Tibial artery (tissue), 4 donors: ENCODE measurements around the gene ZC3H4.
A peak's percentile ranks its signal among the peaks of the same experiment; 100 is the strongest.

Source experiments
- DNase-seq, 2 donors: peaks; one replicate each; pipeline ENCODE4 v3.0.0-alpha.2; 2019
- H3K27ac ChIP-seq, 2 donors: fragments of 200-600 bp; sonication (generic) in 1 of 2; 1 replicate in 1 of 2; 2 replicates in 1 of 2; pipeline ENCODE4 v1.5.1; 2018 to 2019; ENCODE audit warnings: mild to moderate bottlenecking in 1 of 2
- H3K27me3 ChIP-seq, 2 donors: fragments of 200-600 bp; sonication (generic) in 1 of 2; one replicate each; pipeline versions ENCODE4 v1.5.1 to v1.6.0; 2016 to 2019
- H3K36me3 ChIP-seq, 3 donors: fragments of 200-600 bp; sonication (generic) in 2 of 3; one replicate each; pipeline ENCODE4 v1.5.1; 2016 to 2019; ENCODE audit warnings: mild to moderate bottlenecking in 2 of 3
- H3K4me1 ChIP-seq, 4 donors: fragments of 200-600 bp; sonication (generic) in 2 of 4; 1 replicate in 3 of 4; 2 replicates in 1 of 4; pipeline ENCODE4 v1.5.1; 2016 to 2019
- H3K4me3 ChIP-seq, 2 donors: fragments of 200-600 bp; sonication (generic) in 1 of 2; 1 replicate in 1 of 2; 2 replicates in 1 of 2; pipeline ENCODE4 v1.5.1; 2018 to 2019; ENCODE audit warnings: mild to moderate bottlenecking in 2 of 2
- H3K9me3 ChIP-seq, 3 donors: fragments of 200-600 bp; sonication (generic) in 1 of 3; one replicate each; pipeline ENCODE4 v1.5.1; 2016 to 2019
- intact Hi-C: fragments of 100-400 bp; cut with DNase I; formaldehyde crosslinking; loops from one replicate; pipeline ENCODE4 v1.15.0; 2023; ENCODE audit warnings: low total_unique reads
- TF ChIP-seq, protein P1 (sequence below), 2 experiments: fragments of 200-600 bp in 1 of 2; fragments of 450-650 bp in 1 of 2; IDR thresholded peaks; one replicate each; pipeline ENCODE4 v1.5.1; 2017 to 2019; ENCODE audit warnings: antibody characterized with exemption in 2 of 2, mild to moderate bottlenecking in 1 of 2, moderate library complexity in 1 of 2

The ZC3H4 gene

DNA sequence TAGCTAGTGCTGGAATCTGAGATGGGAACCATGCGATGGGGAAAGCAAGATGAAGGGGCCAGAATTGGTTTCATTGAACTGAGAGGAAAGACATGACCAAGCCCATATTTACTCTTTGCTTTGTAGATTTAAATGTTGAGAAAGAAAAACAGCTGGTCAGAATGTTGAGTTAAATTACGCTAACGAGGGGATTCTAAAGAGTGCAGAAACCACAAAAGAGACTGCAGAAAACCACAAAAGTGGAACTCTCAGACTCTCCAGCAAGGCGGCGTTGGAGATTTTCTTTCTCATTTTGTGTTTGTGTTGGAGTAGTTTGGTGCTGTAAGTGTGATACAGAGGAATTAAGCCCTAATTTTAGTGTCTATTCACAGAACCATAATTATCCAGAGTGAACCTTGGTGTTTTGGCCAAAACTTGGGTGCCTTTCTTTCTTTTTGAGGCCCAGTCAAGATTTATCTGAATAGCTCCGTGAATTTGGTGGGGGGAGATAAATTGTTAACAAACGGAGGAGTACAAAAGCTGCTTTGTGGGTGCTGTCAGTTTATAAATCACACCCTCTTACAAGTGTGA, 43.4 kb upstream of the ZC3H4 start:
- peak overlapping the region in 1 of 2 donors; percentile 52 for H3K27ac ChIP-seq
- H3K27me3 ChIP-seq: no peaks in the 10 kb centered on the region
- H3K4me1 ChIP-seq: peaks cover 3 to 29% (median 15%) of the 10 kb centered on the region in 4 donors
- no peaks in the 10 kb centered on the region for H3K9me3 ChIP-seq
- no peak overlapping the region for H3K4me3 ChIP-seq
- TF ChIP-seq, protein P1, sequence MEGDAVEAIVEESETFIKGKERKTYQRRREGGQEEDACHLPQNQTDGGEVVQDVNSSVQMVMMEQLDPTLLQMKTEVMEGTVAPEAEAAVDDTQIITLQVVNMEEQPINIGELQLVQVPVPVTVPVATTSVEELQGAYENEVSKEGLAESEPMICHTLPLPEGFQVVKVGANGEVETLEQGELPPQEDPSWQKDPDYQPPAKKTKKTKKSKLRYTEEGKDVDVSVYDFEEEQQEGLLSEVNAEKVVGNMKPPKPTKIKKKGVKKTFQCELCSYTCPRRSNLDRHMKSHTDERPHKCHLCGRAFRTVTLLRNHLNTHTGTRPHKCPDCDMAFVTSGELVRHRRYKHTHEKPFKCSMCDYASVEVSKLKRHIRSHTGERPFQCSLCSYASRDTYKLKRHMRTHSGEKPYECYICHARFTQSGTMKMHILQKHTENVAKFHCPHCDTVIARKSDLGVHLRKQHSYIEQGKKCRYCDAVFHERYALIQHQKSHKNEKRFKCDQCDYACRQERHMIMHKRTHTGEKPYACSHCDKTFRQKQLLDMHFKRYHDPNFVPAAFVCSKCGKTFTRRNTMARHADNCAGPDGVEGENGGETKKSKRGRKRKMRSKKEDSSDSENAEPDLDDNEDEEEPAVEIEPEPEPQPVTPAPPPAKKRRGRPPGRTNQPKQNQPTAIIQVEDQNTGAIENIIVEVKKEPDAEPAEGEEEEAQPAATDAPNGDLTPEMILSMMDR (IDR thresholded peaks at IDR 0.05): no peak
- DNase-seq: no peak
- peaks cover 9 to 59% (median 41%) of the 10 kb centered on the region in 3 donors for H3K36me3 ChIP-seq
- intact Hi-C loops: no loop called here

DNA sequence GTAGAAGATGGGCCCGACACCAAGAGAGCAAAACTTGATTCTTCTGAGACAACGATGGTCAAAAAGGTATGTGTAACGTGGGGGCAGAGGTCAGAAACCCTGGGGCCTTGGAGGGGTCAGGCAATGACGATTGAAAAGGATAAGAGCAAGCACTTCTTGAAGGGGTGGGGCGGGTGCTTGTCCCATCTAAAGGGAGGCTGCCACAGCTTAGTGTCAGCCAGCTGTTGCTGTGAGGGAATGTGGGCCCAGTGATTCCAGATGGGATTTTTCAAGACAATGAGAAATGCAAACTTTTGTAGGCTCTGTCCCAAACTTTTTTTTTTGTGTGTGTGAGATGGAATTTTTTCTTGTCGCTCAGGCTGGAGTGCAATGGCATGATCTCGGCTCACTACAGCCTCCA, 41.6 kb upstream of the ZC3H4 start:
- H3K27ac ChIP-seq: no peak overlapping the region
- no peak for DNase-seq
- no peaks in the 10 kb centered on the region for H3K9me3 ChIP-seq
- H3K4me1 ChIP-seq: peaks cover 3 to 29% (median 15%) of the 10 kb centered on the region in 4 donors
- intact Hi-C loops: no loop called here
- no peak overlapping the region for H3K4me3 ChIP-seq
- no peaks in the 10 kb centered on the region for H3K27me3 ChIP-seq
- peaks cover 24 to 65% (median 51%) of the 10 kb centered on the region in 3 donors for H3K36me3 ChIP-seq
- TF ChIP-seq, protein P1 (IDR thresholded peaks at IDR 0.05): no peak

DNA sequence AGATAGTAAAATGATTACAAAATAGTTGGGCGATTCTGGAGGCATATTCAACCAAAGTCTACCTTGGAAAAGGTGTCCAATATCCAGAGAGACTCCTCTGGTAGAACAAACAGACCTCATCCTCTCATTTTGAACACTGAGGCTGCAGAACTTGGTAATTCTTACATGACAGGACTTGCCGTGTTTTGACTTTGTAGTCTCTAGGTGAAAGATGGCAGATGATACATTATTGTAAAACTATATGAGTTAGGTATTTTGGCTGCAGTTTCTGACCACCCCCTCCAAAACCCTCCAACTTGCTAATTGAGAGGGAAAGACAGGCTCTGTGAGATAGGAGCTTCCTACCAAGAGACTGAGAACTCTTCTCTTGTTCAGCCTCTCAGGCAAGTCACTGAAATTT, 39.7 kb upstream of the ZC3H4 start:
- no peak for DNase-seq
- peaks cover 1 to 15% (median 8%) of the 10 kb centered on the region in 4 donors for H3K4me1 ChIP-seq
- H3K4me3 ChIP-seq: no peak overlapping the region
- H3K27ac ChIP-seq: no peak overlapping the region
- peaks cover 28 to 69% (median 52%) of the 10 kb centered on the region in 3 donors for H3K36me3 ChIP-seq
- H3K27me3 ChIP-seq: no peaks in the 10 kb centered on the region
- TF ChIP-seq, protein P1 (IDR thresholded peaks at IDR 0.05): no peak
- no peaks in the 10 kb centered on the region for H3K9me3 ChIP-seq
- intact Hi-C loops: no loop called here

DNA sequence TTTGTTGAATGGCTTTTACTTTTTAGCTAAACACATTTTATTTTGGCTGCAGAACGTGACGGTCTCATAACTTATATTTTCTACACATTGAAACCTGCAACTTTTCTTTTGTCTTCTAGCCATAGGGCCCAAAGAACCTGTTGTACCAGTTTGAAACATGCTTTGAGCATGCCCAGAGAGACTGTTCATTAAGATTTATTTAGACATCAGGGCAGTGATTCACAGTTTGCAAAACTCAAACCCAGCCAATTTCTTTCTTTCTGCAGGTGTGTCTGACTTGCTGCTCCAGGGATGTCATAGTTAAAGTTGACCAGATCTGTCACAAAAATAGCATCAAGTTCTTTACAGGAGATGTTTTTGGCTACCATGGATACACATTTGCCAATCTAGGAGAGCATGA, 39.1 kb upstream of the ZC3H4 start:
- H3K27ac ChIP-seq: no peak overlapping the region
- no peaks in the 10 kb centered on the region for H3K9me3 ChIP-seq
- H3K27me3 ChIP-seq: no peaks in the 10 kb centered on the region
- DNase-seq: no peak
- H3K36me3 ChIP-seq: peaks cover 32 to 75% (median 52%) of the 10 kb centered on the region in 3 donors
- H3K4me3 ChIP-seq: no peak overlapping the region
- TF ChIP-seq, protein P1 (IDR thresholded peaks at IDR 0.05): no peak
- intact Hi-C loops: no loop called here
- peaks cover 0 to 9% (median 3%) of the 10 kb centered on the region in 4 donors for H3K4me1 ChIP-seq

DNA sequence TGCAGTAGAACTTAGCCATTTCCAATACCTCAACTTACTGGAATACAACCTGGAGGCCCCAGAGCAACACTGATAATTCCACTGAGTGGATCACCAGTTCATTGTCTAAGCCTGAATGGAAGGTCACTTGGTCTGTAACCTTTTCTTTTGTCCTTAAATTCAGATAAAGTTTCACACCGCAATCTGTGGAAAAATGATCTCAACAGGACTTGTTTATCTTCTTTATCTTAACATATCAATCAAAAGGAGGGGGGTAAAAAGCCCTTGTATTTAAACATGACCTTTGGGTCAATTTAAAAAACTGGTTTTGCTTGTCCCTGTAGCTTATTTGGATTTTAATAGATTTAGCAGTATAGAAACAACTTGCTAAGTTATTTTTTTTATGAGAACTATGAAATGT, 38.6 kb upstream of the ZC3H4 start:
- Histone ChIP-seq H3K9me3 (no peaks in the 10 kb centered on the region), H3K27me3 (no peaks in the 10 kb centered on the region), H3K4me3 (no peak overlapping the region), H3K27ac (no peak overlapping the region), H3K4me1 (peaks cover 0 to 5% (median under 1%) of the 10 kb centered on the region in 4 donors), H3K36me3 (peaks cover 32 to 79% (median 52%) of the 10 kb centered on the region in 3 donors)
- no peak for DNase-seq
- TF ChIP-seq, protein P1 (IDR thresholded peaks at IDR 0.05): no peak
- intact Hi-C loops: no loop called here
